Activated CD4-positive, alpha-beta T cell treated with anti-CD3 and anti-CD28 coated beads, Interleukin-2, Interleukin-6, amounts not matched to agents 100 ng/mL and 50 ng/mL, durations not matched to agents 16 hours and 8 hours (primary cell): Measurements from ENCODE around the gene TULP1.
A peak's percentile ranks its signal among the peaks of the same experiment; 100 is the strongest.
"Not testable (repeated sequence)": the region's sequence is repeated elsewhere in the genome, so short reads cannot be mapped to it uniquely, and the experiment has no call there.

Source experiments
- DNase-seq: peaks from one replicate; pipeline ENCODE4 v3.0.0-alpha.2; 2020

The TULP1 gene

GRCh38 chr6:35512740-35513139, at the start of gene TULP1:
TSS of gene TULP1 (minus strand) at chr6:35512896. CDS start at chr6:35512858, 38 bp downstream.
- DNase-seq = no peak

- DNase-seq = no peak
These were observed 49.4 kb upstream of the TULP1 start for GRCh38 chr6:35562060-35562459.

- DNase-seq = no peak
These were observed 48.4 kb upstream of the TULP1 start for GRCh38 chr6:35561113-35561512.

GRCh38 chr6:35558571-35558970, 45.9 kb upstream of the TULP1 start:
- DNase-seq = no peak

- no peak for DNase-seq
These were observed 44.5 kb upstream of the TULP1 start for GRCh38 chr6:35557239-35557638.

GRCh38 chr6:35554811-35555210, 42.1 kb upstream of the TULP1 start:
- DNase-seq = no peak

- no peak for DNase-seq
These were observed 40.6 kb upstream of the TULP1 start for GRCh38 chr6:35553315-35553714.

GRCh38 chr6:35552285-35552917, 39.7 kb upstream of the TULP1 start:
- DNase-seq = peak; percentile 71

GRCh38 chr6:35550437-35550836, 37.7 kb upstream of the TULP1 start:
- no peak for DNase-seq

- no peak for DNase-seq
These were observed 35.0 kb upstream of the TULP1 start for GRCh38 chr6:35547676-35548075.

- no peak for DNase-seq
These were observed 32.2 kb upstream of the TULP1 start for GRCh38 chr6:35544769-35545361.

- no peak for DNase-seq
These were observed 30.9 kb upstream of the TULP1 start for GRCh38 chr6:35543459-35544193.

- no peak for DNase-seq
These were observed 29.1 kb upstream of the TULP1 start for GRCh38 chr6:35541836-35542235.

GRCh38 chr6:35539223-35539622, 26.5 kb upstream of the TULP1 start:
- DNase-seq = no peak

GRCh38 chr6:35535847-35536246, 23.2 kb upstream of the TULP1 start:
- not testable (repeated sequence) for DNase-seq

GRCh38 chr6:35534407-35535170, 21.9 kb upstream of the TULP1 start:
- DNase-seq = no peak

- DNase-seq = no peak
These were observed 21.3 kb upstream of the TULP1 start for GRCh38 chr6:35533981-35534380.

- DNase-seq = no peak
These were observed 19.4 kb upstream of the TULP1 start for GRCh38 chr6:35532126-35532525.

GRCh38 chr6:35524380-35525020, 11.8 kb upstream of the TULP1 start:
- no peak for DNase-seq

- DNase-seq = peak; percentile 85
These were observed 10.3 kb upstream of the TULP1 start for GRCh38 chr6:35522660-35523658.

- no peak for DNase-seq
These were observed 9.5 kb upstream of the TULP1 start for GRCh38 chr6:35522151-35522550.

GRCh38 chr6:35521235-35521634, 8.5 kb upstream of the TULP1 start:
- DNase-seq = no peak
